HG03135 (cell line): ENCODE data around the gene ZNF280D.

Source experiments
- ATAC-seq: cut with Tn5 transposase; IDR thresholded peaks from one replicate; pipeline ENCODE4 v1.9.1; 2021; ENCODE audit warnings: mild to moderate bottlenecking, moderate library complexity; ENCODE audit not compliant: unreplicated experiment

ZNF280D gene

GRCh38 chr15:56754772-56755370 is 21.6 kb upstream of the ZNF280D start:
- no peak for ATAC-seq

GRCh38 chr15:56752986-56753385 is 19.7 kb upstream of the ZNF280D start:
- ATAC-seq = no peak

GRCh38 chr15:56749982-56750381 is 16.7 kb upstream of the ZNF280D start:
- no peak for ATAC-seq

GRCh38 chr15:56744701-56745683 is 11.7 kb upstream of the ZNF280D start:
- ATAC-seq = no peak

GRCh38 chr15:56741541-56741940 is 8.2 kb upstream of the ZNF280D start:
- ATAC-seq = no peak

- ATAC-seq = no peak
Measured at GRCh38 chr15:56739964-56740640, 6.8 kb upstream of the ZNF280D start.

GRCh38 chr15:56739474-56739873 is 6.2 kb upstream of the ZNF280D start:
- no peak for ATAC-seq

GRCh38 chr15:56737791-56738190 is 4.5 kb upstream of the ZNF280D start:
- no peak for ATAC-seq

GRCh38 chr15:56736881-56737707 is 3.8 kb upstream of the ZNF280D start:
- no peak for ATAC-seq

- ATAC-seq = no peak
Measured at GRCh38 chr15:56736308-56736707, 3.0 kb upstream of the ZNF280D start.

- no peak for ATAC-seq
Measured at GRCh38 chr15:56735589-56735988, 2.3 kb upstream of the ZNF280D start.

- ATAC-seq = no peak
Measured at GRCh38 chr15:56734013-56734635, 815 bp upstream of the ZNF280D start.

GRCh38 chr15:56732886-56733135 is 498 bp downstream of the ZNF280D start:
- ATAC-seq = no peak

- ATAC-seq = no peak
Measured at GRCh38 chr15:56732135-56732885, 999 bp downstream of the ZNF280D start.

GRCh38 chr15:56731548-56731947 is 1.8 kb downstream of the ZNF280D start:
- ATAC-seq = no peak

- ATAC-seq = no peak
Measured at GRCh38 chr15:56729561-56729960, 3.7 kb downstream of the ZNF280D start.

GRCh38 chr15:56725386-56725785 is 7.9 kb downstream of the ZNF280D start:
- ATAC-seq = no peak

GRCh38 chr15:56724232-56724631 is 9.1 kb downstream of the ZNF280D start:
- no peak for ATAC-seq

- ATAC-seq = no peak
Measured at GRCh38 chr15:56723787-56724186, 9.5 kb downstream of the ZNF280D start.
